Smooth muscle cell (in vitro differentiated cells): ENCODE results near the gene RNU1-3. TPM values are rescaled to one million over a fixed set of nuclear protein-coding genes. Genes with fewer than 3 reads are reported as not detected.
"Not testable (repeated sequence)": the region's sequence is repeated elsewhere in the genome, so short reads cannot be mapped to it uniquely, and the experiment has no call there.

ENCODE experiments used
- DNase-seq: peaks from one replicate; lab custom pipeline; 2025; ENCODE audit not compliant: unreplicated experiment; lab: John Stamatoyannopoulos, UW
- H2AFZ ChIP-seq: fragments of 200-600 bp; sonication (generic); 2 replicates; pipeline ENCODE4 v1.6.0; 2016; ENCODE audit warnings: antibody characterized with exemption, low read depth, mild to moderate bottlenecking
- H3F3A ChIP-seq: fragments of 200-600 bp; sonication (generic); 2 replicates; pipeline ENCODE4 v1.6.0; 2017; ENCODE audit warnings: antibody characterized with exemption, low read depth
- H3K27ac ChIP-seq: fragments of 200-600 bp; sonication (generic); 2 replicates; pipeline ENCODE4 v1.5.1; 2016; ENCODE audit warnings: low read depth, mild to moderate bottlenecking
- H3K27me3 ChIP-seq: fragments of 200-600 bp; sonication (generic); 2 replicates; pipeline ENCODE4 v1.6.1; 2016; ENCODE audit warnings: low read depth, mild to moderate bottlenecking
- H3K36me3 ChIP-seq: fragments of 200-600 bp; sonication (generic); 2 replicates; pipeline ENCODE4 v1.5.1; 2016; ENCODE audit warnings: low read depth
- H3K4me1 ChIP-seq: fragments of 200-600 bp; sonication (generic); 2 replicates; pipeline ENCODE4 v1.5.1; 2016; ENCODE audit warnings: low read depth
- H3K4me2 ChIP-seq: fragments of 200-600 bp; sonication (generic); 2 replicates; pipeline ENCODE4 v1.6.0; 2016; ENCODE audit warnings: mild to moderate bottlenecking
- H3K4me3 ChIP-seq: fragments of 200-600 bp; sonication (generic); 2 replicates; pipeline ENCODE4 v1.5.1; 2016; ENCODE audit warnings: mild to moderate bottlenecking
- H3K79me2 ChIP-seq: fragments of 200-600 bp; sonication (generic); 2 replicates; pipeline ENCODE4 v1.6.0; 2016; ENCODE audit warnings: low read depth, mild to moderate bottlenecking
- H3K9ac ChIP-seq: fragments of 200-600 bp; sonication (generic); 2 replicates; pipeline ENCODE4 v1.6.0; 2016; ENCODE audit warnings: low read depth
- H3K9me3 ChIP-seq: fragments of 200-600 bp; sonication (generic); replicated peaks from 2 replicates; pipeline ENCODE4 v1.5.1; 2016; ENCODE audit warnings: low read depth
- H4K20me1 ChIP-seq: fragments of 200-600 bp; sonication (generic); 2 replicates; pipeline ENCODE4 v1.6.0; 2016; ENCODE audit warnings: low read depth
- WGBS: methylation state at CpG from one replicate; pipeline ENCODE4 v1.1.7; 2016; ENCODE audit warnings: low lambda C conversion rate; 5-methylcytosine and 5-hydroxymethylcytosine counted together
- polyA plus RNA-seq: library from polyadenylated mRNA; unstranded; fragments of >200 nt; fragmentation: Nextera tagmentation; extraction: Ambion mirVana; gene quantifications from 2 replicates; pipeline ENCODE4 v1.2.1, GENCODE V29; 2016
- total RNA-seq: library from RNA; depleted of rRNA; stranded (reverse); fragments of >200 nt; gene quantifications from 2 replicates; pipeline ENCODE4 v1.2.3, GENCODE V29; 2014
- TF ChIP-seq, protein P1 (sequence below): fragments of 200-600 bp; sonication (generic); IDR thresholded peaks from 2 replicates; pipeline ENCODE4 v1.5.1; 2017; ENCODE audit warnings: borderline replicate concordance, mild to moderate bottlenecking, antibody characterized with exemption; ENCODE audit not compliant: insufficient read depth, poor library complexity, severe bottlenecking

The RNU1-3 gene
- total and polyA plus RNA-seq, 2 experiments from 2014 or later: under 0.01 to 4.2 TPM

DNA sequence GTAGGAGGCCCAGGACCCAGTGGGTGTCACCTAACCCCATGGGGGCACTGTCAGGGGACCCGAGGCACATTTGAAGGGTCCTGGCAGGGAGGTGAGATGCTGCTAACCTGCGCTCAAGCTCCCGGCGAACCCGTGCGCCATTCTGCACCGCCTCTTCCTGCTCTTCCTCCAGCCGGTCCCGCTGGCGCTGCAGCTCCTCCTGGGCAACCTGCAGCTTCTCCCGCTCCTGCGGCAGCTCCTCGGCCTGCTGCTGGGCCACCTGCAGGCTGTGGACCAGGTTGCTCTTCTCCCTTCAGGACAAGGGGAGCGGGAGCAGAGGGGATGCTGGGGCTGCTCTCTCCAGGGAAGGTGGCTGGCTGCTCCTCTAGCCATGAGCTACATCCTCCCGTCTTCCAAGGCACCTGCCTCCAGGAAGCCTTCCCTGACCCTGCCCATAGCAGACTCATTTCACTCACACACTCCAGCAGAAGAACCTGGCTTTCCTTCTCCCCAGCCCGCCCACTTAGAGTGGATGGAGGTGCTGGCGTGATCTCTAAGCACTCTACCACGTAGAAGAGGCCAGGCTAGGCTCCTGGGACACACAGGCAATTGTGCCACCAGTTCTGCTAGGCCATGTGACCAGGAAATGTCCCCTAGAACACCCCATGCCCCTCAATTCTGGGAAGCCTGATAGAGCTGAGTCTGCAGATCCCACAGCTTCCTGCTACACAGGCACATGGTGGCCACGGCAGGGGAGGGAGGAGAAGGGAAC, 38.2 kb downstream of the RNU1-3 start:
- Histone ChIP-seq H3K9ac (no peak overlapping the region), H3K79me2 (no peaks in the 10 kb centered on the region), H3K27me3 (no peaks in the 10 kb centered on the region), H3K36me3 (peaks cover 17% of the 10 kb centered on the region), H4K20me1 (peaks cover 2% of the 10 kb centered on the region), H3K4me2 (no peak overlapping the region), H3K27ac (no peak overlapping the region), H2AFZ (no peak overlapping the region), H3K4me3 (no peak overlapping the region), H3K9me3 (no peaks in the 10 kb centered on the region), H3F3A (no peaks in the 10 kb centered on the region), H3K4me1 (no peaks in the 10 kb centered on the region)
- TF ChIP-seq, protein P1, sequence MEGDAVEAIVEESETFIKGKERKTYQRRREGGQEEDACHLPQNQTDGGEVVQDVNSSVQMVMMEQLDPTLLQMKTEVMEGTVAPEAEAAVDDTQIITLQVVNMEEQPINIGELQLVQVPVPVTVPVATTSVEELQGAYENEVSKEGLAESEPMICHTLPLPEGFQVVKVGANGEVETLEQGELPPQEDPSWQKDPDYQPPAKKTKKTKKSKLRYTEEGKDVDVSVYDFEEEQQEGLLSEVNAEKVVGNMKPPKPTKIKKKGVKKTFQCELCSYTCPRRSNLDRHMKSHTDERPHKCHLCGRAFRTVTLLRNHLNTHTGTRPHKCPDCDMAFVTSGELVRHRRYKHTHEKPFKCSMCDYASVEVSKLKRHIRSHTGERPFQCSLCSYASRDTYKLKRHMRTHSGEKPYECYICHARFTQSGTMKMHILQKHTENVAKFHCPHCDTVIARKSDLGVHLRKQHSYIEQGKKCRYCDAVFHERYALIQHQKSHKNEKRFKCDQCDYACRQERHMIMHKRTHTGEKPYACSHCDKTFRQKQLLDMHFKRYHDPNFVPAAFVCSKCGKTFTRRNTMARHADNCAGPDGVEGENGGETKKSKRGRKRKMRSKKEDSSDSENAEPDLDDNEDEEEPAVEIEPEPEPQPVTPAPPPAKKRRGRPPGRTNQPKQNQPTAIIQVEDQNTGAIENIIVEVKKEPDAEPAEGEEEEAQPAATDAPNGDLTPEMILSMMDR: no peak
- 95% methylated on average over 19 of the region's 19 CpGs for WGBS
- no peak for DNase-seq

DNA sequence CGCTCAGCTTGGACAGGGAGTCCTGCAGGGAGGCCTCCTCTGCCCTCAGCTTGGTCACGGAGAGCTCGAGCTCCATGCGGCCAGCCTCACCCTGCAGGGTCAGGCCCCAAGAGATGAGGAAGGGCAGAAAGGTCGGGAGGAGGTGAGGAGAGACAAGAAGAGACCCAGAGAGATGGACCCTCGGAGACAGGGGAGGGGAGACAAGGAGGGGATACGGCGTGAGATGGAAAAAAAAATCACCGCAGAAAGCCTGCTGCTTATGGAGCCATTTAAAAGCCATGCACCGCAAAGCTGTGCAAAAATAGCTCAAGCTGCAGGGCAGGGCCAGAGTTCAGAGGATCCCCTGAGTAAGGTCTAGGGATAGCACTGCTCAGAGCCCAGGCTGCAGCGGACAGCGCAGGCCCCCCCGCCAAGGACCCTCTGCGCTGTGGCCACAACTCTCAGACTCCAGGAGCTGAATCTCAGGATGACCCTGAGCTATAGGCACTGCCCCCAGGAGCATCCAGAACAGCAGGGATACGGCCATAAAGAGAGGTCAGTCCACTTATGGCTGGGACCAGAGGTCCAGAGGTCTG, 40.3 kb downstream of the RNU1-3 start:
- not testable (repeated sequence) for H3K27ac ChIP-seq, H3K9me3 ChIP-seq, H3K4me2 ChIP-seq, H3K4me1 ChIP-seq, H4K20me1 ChIP-seq, H3K27me3 ChIP-seq, H3K9ac ChIP-seq, H2AFZ ChIP-seq, H3K4me3 ChIP-seq, DNase-seq, H3K79me2 ChIP-seq
- Histone ChIP-seq H3K36me3 (peaks cover 12% of the 10 kb centered on the region), H3F3A (peaks cover 11% of the 10 kb centered on the region)
- 91% methylated on average over 15 of the region's 15 CpGs for WGBS

DNA sequence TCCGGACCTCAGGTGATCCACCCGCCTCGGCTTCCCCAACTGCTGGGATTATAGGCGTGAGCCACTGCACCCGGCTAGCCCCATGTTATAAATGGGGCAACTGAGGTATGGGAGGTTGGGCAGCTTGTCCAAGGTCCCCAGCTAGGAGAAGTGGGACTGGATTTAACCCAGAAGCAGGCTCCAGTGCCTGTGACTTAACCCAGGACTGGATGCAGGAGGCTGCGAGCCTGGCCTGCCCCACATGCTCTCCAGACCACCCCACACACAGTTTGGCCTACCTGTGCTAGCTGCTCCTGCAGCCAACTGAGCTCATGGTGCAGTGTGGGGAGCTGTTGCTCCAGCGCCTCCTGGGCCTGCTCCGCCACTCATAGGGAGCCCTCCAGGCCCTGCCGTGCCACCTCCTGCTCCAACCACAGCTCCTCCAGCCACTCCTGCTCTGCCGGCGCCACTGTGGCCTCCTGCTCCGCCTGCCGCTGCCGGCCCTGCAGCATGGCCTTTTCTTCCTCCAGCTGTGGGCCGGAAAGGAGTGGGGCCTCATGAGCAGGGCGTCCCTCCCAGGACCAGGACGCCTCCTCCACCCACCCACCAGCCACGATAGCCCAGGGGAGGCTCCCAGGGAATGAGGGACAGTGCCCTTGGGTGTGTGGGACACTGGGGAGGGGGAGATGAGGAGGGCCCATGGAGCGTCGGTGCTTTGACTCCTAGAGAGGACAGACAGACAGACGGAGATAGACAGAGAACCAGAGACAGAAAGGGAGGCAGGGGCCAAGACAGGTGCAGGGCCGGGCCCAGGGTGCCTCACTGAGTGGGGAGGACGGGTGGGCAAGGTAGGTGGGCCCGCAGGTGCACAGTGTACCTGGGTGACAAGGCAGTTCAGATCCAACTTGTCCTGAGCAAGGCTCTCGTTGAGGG, 41.0 kb downstream of the RNU1-3 start:
- peaks cover 13% of the 10 kb centered on the region for H3F3A ChIP-seq
- no peaks in the 10 kb centered on the region for H3K79me2 ChIP-seq
- H3K27me3 ChIP-seq: no peaks in the 10 kb centered on the region
- TF ChIP-seq, protein P1: no peak
- WGBS: 96% methylated on average over 25 of the region's 25 CpGs
- H3K4me3 ChIP-seq: no peak overlapping the region
- no peaks in the 10 kb centered on the region for H4K20me1 ChIP-seq
- no peaks in the 10 kb centered on the region for H3K9me3 ChIP-seq
- no peaks in the 10 kb centered on the region for H3K4me1 ChIP-seq
- no peak for DNase-seq
- peaks cover 12% of the 10 kb centered on the region for H3K36me3 ChIP-seq
- no peak overlapping the region for H3K9ac ChIP-seq
- no peak overlapping the region for H2AFZ ChIP-seq
- no peak overlapping the region for H3K4me2 ChIP-seq
- H3K27ac ChIP-seq: no peak overlapping the region

DNA sequence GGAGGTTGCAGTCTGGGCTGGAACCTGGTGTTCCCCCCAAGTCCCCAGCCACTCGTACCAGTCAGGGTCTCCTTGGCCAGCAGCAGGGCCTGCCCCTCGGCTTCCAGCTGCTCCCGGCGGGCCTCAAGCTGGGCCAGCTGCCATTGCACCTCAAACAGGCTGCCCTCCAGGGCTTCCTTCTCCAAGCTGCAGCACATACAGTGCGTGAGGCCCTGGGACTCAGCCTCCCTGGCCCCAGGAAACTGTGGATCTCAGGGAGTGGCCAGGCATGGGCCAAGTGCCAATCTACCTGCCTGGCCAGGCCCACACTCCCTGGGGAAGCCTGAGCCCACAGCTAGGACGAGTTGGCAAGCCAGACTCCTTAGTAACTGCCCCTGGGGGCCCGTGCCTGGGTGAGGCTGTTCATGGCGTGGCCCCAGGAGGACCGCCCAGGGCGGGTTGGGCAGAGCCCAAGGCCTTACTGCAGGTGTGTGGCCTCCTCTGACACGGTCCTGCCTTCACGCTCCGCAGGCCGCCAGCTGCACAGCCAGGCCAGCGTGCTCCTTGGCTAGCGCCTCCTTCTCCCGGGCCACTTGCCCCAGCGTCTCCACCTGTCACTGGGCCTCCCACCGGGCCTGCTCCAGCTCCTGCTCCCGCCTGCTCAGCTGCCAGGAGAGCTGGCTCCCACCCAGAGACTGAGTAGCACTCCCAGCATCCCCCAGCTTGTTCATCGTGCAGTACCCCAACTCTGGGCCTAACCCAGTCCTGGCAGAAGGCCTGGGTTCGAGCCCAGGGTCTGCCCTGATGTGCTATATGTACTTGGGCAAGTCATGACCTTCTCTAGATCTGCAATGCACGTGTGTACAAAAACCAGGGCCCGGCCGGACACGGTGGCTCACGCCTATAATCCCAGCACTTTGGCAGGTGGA, 42.7 kb downstream of the RNU1-3 start:
- H3K9ac ChIP-seq, H3K4me1 ChIP-seq, H3K79me2 ChIP-seq, H3K9me3 ChIP-seq, H3K4me3 ChIP-seq, H2AFZ ChIP-seq, DNase-seq, H4K20me1 ChIP-seq, H3K27ac ChIP-seq, H3K27me3 ChIP-seq, H3K4me2 ChIP-seq: not testable (repeated sequence)
- 96% methylated on average over 27 of the region's 27 CpGs for WGBS
- H3K36me3 ChIP-seq: peaks cover 12% of the 10 kb centered on the region
- H3F3A ChIP-seq: peaks cover 13% of the 10 kb centered on the region

DNA sequence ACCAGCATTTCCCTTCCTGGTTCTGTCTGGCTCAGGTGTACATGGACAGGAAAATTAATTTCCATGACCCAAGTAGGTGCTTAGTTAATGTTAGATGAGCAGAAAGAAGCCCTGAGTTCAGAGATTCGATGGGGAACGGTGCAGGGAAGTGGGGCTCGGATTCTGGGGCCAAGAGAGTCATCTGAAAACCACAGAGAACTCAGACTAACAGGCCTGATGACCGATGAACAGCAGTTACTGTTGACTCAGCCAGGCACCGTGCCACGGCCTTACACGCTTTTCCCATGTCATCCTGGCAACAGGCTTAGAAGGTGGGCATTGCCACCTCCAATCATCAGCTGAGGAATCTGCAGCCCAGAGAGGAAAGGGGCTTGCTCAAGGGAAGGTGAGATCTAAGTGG, 43.4 kb downstream of the RNU1-3 start:
- H2AFZ ChIP-seq, H3K27me3 ChIP-seq, H3K79me2 ChIP-seq, H3K9me3 ChIP-seq, H4K20me1 ChIP-seq, DNase-seq, H3K27ac ChIP-seq, H3K4me2 ChIP-seq, H3K4me3 ChIP-seq, H3K4me1 ChIP-seq, H3K9ac ChIP-seq: not testable (repeated sequence)
- Histone ChIP-seq H3F3A (peaks cover 13% of the 10 kb centered on the region), H3K36me3 (peaks cover 12% of the 10 kb centered on the region)
- WGBS: 94% methylated on average over 7 of the region's 7 CpGs

DNA sequence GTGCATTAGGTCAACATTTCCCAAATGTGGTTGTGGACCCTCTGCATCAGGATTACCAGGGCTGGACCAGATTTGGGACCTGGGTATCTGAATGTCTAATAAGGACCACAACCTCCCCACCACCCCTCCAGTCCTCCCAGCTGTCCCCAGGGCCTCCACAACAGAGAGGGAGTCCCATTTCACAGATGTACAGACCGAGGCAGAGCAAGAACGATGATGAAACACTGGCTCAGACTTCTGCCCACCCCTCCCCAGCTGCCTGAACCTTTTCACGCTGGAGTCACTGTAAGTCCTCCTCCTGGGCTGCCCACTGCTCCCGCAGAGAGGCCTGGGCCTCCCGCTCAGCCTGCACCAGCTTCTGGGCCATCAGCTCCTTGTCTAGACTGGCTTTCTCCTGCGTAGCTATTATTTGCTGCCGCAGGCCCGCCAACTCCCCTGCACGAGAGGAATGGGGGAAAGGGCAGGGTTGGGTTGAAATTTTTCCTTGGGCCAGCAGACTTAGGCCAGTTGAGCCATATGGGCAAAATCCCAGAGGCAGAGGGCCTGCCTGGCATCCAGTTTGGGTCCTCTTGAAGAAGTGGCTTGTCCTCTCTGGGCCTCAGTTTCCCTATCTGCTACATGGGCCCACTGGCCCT, 45.0 kb downstream of the RNU1-3 start:
- not testable (repeated sequence) for DNase-seq, H3K9me3 ChIP-seq, H4K20me1 ChIP-seq, H3K4me2 ChIP-seq, H3K27ac ChIP-seq, H3K36me3 ChIP-seq, H3K4me3 ChIP-seq, H3K9ac ChIP-seq, H3K27me3 ChIP-seq, H3K79me2 ChIP-seq, H2AFZ ChIP-seq
- 97% methylated on average over 9 of the region's 9 CpGs for WGBS
- Histone ChIP-seq H3K4me1 (peaks cover 14% of the 10 kb centered on the region), H3F3A (peaks cover 13% of the 10 kb centered on the region)
